NT2/D1 (cell line): ENCODE data around the gene PRMT7.

Source experiments
- DNase-seq: peaks from one replicate; pipeline ENCODE4 v3.0.0-alpha.2; 2011; ENCODE audit warnings: low read depth, low spot score
- H3K27me3 ChIP-seq: 2 replicates; pipeline ENCODE4 v1.6.0; 2011; ENCODE audit warnings: mild to moderate bottlenecking; ENCODE audit not compliant: insufficient read length, insufficient read depth
- H3K36me3 ChIP-seq: 2 replicates; pipeline ENCODE4 v1.6.1; 2011; ENCODE audit warnings: mild to moderate bottlenecking, low read length, mixed read lengths; ENCODE audit not compliant: insufficient read depth, insufficient read length
- H3K4me1 ChIP-seq: 2 replicates; pipeline ENCODE4 v1.5.1; 2011; ENCODE audit not compliant: insufficient read depth, insufficient read length
- H3K4me3 ChIP-seq: 2 replicates; pipeline ENCODE4 v1.5.1; 2011; ENCODE audit warnings: low read depth; ENCODE audit not compliant: insufficient read length
- H3K9ac ChIP-seq: 2 replicates; pipeline ENCODE4 v1.6.0; 2011; ENCODE audit warnings: low read depth; ENCODE audit not compliant: insufficient read length
- H3K9me3 ChIP-seq: 2 replicates; pipeline ENCODE4 v1.5.1; 2011; ENCODE audit warnings: mild to moderate bottlenecking, low read length; ENCODE audit not compliant: insufficient read depth
- SUZ12 ChIP-seq: IDR thresholded peaks from 2 replicates; pipeline ENCODE4 v1.6.1; 2011; ENCODE audit not compliant: insufficient read length, insufficient read depth; ENCODE audit errors: extremely low read depth
- YY1 ChIP-seq: IDR thresholded peaks from 2 replicates; pipeline ENCODE4 v1.6.1; 2011; ENCODE audit not compliant: insufficient read length, insufficient read depth
- ZNF274 ChIP-seq: IDR thresholded peaks from 2 replicates; pipeline ENCODE4 v1.6.1; 2011; ENCODE audit warnings: mild to moderate bottlenecking, low read depth, low read length

PRMT7 gene

DNA sequence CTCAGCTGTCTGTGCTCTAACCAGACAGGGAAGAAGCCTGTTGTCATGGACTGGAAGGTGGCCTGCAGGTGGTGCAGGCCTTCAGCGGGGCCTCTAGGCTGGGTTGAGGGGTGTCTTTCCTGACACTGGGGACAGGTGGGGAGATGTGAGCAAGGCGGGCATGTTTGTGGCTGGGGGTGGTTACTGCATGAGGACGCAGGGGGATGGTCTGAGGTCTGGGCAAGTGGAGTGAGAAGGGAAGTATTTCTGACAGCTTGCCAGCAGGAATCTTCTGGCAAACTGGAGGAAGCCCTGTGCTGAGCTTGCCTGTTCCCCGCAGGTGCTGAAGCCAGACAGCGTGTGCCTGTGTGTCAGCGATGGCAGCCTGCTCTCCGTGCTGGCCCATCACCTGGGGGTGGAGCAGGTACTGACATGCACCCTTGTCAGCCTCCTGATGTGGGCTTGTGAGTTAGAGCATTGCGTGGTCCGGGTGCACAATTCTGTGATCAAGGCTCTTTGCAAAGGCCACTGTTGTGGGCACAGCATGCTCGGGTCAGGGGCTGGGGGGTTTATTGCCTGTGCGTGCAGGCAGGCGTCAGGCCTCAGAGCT lies 36.2 kb downstream of the PRMT7 start:
- Histone ChIP-seq H3K4me1 (peaks cover 9% of the 10 kb centered on the region), H3K9ac (no peak overlapping the region), H3K27me3 (no peaks in the 10 kb centered on the region), H3K4me3 (no peak overlapping the region), H3K9me3 (no peaks in the 10 kb centered on the region), H3K36me3 (peaks cover 90% of the 10 kb centered on the region)
- no peak for TF ChIP-seq ZNF274
- TF ChIP-seq YY1: no peak
- no peak for TF ChIP-seq SUZ12
- no peak for DNase-seq

GRCh38 chr16:68347605-68348004 lies 36.8 kb downstream of the PRMT7 start:
- H3K36me3 ChIP-seq: peaks cover 91% of the 10 kb centered on the region
- DNase-seq: no peak
- TF ChIP-seq YY1 (no peak), ZNF274 (no peak), SUZ12 (no peak)
- peaks cover 5% of the 10 kb centered on the region for H3K4me1 ChIP-seq
- no peaks in the 10 kb centered on the region for H3K27me3 ChIP-seq
- H3K4me3 ChIP-seq: no peak overlapping the region
- no peaks in the 10 kb centered on the region for H3K9me3 ChIP-seq
- H3K9ac ChIP-seq: no peak overlapping the region

DNA sequence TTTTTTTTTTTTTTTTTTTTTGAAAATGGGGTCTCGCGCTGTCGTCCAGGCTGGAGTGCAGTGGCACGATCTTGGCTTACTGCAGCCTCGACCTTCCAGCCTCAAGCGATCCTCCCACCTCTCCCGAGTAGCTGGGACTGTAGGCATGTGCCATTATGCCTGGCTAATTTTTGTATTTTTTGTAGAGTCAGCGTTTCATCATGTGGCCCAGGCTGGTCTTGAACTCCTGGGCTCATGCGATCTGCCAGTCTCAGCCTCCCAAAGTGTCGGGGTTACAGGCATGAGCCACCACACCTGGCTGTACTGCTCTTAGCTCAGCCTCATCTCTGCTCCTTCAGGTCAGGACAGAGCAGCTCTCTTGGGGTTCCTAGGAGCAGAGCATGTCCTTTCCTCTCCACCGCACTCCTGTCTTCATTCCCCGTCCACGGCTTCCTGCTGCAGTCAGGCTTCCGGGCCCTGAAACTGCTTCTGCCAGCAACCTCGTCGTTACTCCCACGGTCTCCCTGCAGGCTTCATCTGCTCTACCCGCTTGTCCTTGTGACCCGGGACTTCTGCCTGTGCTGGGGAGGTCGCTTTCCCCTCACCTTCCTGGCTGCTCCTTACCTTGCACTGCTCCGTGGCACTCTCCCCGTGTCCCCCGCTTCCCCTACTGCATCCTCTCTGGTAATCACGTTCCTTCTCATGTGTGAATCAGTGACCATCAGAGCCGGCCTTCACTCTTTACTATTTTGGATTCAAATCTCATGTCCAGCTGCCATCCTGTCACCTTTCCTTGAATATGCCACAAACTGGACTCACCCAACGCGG lies 38.0 kb downstream of the PRMT7 start:
- no peak for DNase-seq
- Histone ChIP-seq H3K9ac (no peak overlapping the region), H3K4me3 (no peak overlapping the region), H3K4me1 (peaks cover 4% of the 10 kb centered on the region), H3K9me3 (no peaks in the 10 kb centered on the region), H3K27me3 (no peaks in the 10 kb centered on the region), H3K36me3 (peaks cover 93% of the 10 kb centered on the region)
- TF ChIP-seq ZNF274: no peak
- TF ChIP-seq YY1: no peak
- no peak for TF ChIP-seq SUZ12

GRCh38 chr16:68349838-68350410 lies 39.1 kb downstream of the PRMT7 start:
- Histone ChIP-seq H3K9me3 (no peaks in the 10 kb centered on the region), H3K4me1 (peaks cover 4% of the 10 kb centered on the region), H3K36me3 (peaks cover 97% of the 10 kb centered on the region), H3K9ac (no peak overlapping the region), H3K4me3 (no peak overlapping the region), H3K27me3 (no peaks in the 10 kb centered on the region)
- TF ChIP-seq ZNF274 (no peak), YY1 (no peak), SUZ12 (no peak)
- no peak for DNase-seq

DNA sequence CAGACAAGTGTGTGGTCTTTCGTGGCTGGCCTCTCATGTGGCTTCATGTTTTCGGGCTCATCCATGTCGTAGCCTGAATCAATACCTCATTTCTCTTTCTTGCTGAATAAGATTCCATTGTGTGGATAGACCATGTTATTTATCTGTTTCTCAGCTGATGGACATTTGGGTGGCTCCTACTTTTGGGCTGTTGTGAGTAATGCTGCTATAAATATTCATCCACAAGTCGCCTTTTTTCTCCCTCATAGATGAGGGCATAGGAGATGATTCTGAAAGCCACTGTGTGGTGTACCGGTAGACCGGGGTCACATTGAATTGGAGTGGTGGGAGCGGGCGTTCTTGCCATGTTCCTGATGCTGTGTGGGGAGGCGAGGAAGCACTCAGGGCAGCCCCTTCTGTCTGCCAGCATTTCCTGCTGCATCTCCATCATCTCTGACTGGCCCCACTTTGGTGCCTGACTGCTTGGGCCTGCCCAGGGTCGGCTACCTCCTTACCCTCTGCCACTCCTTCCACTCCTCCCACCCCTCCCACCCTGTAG lies 40.1 kb downstream of the PRMT7 start:
- Histone ChIP-seq H3K27me3 (no peaks in the 10 kb centered on the region), H3K9me3 (no peaks in the 10 kb centered on the region), H3K9ac (no peak overlapping the region), H3K4me1 (peaks cover 3% of the 10 kb centered on the region), H3K4me3 (no peak overlapping the region), H3K36me3 (peaks cover 98% of the 10 kb centered on the region)
- TF ChIP-seq YY1 (no peak), SUZ12 (no peak), ZNF274 (no peak)
- DNase-seq: no peak

DNA sequence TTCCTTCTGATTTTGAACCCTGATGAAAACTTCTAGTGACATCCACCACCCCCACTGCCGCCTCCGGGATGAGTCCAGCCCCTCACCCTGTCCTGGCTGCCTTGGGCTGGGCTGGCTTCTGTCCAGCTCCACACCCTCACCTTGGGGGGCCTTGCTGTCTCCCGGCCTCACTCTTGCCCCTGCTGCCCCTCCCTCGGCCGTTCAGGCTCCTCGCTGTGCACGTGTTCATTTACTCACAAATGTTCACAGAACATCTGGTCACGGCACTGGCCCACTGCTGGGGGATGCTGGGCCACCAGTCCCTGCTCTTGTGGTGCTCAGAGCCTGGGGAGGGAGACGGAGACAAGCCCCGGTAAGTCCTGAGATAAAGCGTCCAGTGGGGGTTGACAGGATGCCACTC lies 40.6 kb downstream of the PRMT7 start:
- H3K9ac ChIP-seq: no peak overlapping the region
- TF ChIP-seq ZNF274 (no peak), YY1 (no peak), SUZ12 (no peak)
- no peak for DNase-seq

GRCh38 chr16:68351991-68352431 lies 41.2 kb downstream of the PRMT7 start:
- no peaks in the 10 kb centered on the region for H3K27me3 ChIP-seq
- H3K4me1 ChIP-seq: peaks cover 3% of the 10 kb centered on the region
- DNase-seq: no peak
- H3K4me3 ChIP-seq: no peak overlapping the region
- H3K9ac ChIP-seq: no peak overlapping the region
- no peak for TF ChIP-seq SUZ12
- no peak for TF ChIP-seq YY1
- TF ChIP-seq ZNF274: no peak
- peaks cover 98% of the 10 kb centered on the region for H3K36me3 ChIP-seq
- no peaks in the 10 kb centered on the region for H3K9me3 ChIP-seq

More for the DNA sequence above, 40.6 kb downstream of the PRMT7 start:
- no peaks in the 10 kb centered on the region for H3K9me3 ChIP-seq
- H3K4me1 ChIP-seq: peaks cover 3% of the 10 kb centered on the region
- no peak overlapping the region for H3K4me3 ChIP-seq
- H3K27me3 ChIP-seq: no peaks in the 10 kb centered on the region
- H3K36me3 ChIP-seq: peaks cover 98% of the 10 kb centered on the region
